Measurements from ENCODE around the gene CACNA2D3. TPM values are rescaled to one million over a fixed set of nuclear protein-coding genes. Genes with fewer than 3 reads are reported as not detected.

CACNA2D3 gene
- total RNA-seq, 1 donor from 2014 or later: 0.29 TPM

DNA sequence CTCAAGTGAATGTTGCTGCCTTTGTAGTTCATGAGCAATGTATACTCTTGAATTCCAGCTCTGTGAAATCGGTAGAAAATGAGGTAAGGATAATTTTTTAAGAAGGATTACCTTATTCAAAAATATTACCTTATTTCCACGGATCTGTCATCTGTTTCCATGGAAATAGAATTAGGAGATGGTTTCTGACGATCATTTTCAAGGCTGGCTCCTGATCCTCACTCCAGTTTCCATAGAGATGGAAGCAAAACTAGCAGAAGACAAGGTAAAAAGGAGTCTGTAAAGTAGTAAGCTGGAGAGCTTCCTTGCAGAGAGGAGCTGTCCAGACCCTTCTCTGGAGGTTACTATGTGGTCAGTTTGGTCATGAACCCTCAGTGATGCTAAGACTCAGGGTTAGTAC is 55.5 kb downstream of the CACNA2D3 start:
- H3K27ac Mint-ChIP-seq: no peak overlapping the region
- no peak for DNase-seq (ENCODE audit: low spot score, unreplicated experiment)
- TF ChIP-seq, protein P1, sequence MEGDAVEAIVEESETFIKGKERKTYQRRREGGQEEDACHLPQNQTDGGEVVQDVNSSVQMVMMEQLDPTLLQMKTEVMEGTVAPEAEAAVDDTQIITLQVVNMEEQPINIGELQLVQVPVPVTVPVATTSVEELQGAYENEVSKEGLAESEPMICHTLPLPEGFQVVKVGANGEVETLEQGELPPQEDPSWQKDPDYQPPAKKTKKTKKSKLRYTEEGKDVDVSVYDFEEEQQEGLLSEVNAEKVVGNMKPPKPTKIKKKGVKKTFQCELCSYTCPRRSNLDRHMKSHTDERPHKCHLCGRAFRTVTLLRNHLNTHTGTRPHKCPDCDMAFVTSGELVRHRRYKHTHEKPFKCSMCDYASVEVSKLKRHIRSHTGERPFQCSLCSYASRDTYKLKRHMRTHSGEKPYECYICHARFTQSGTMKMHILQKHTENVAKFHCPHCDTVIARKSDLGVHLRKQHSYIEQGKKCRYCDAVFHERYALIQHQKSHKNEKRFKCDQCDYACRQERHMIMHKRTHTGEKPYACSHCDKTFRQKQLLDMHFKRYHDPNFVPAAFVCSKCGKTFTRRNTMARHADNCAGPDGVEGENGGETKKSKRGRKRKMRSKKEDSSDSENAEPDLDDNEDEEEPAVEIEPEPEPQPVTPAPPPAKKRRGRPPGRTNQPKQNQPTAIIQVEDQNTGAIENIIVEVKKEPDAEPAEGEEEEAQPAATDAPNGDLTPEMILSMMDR (IDR thresholded peaks at IDR 0.05; ENCODE audit: unreplicated experiment): no peak
- peaks cover 4% of the 10 kb centered on the region for H3K27me3 Mint-ChIP-seq
- H3K4me1 Mint-ChIP-seq (ENCODE audit: low read depth): peaks cover 16% of the 10 kb centered on the region
- no peaks in the 10 kb centered on the region for H3K9me3 Mint-ChIP-seq (ENCODE audit: low read depth)
- H3K36me3 Mint-ChIP-seq (ENCODE audit: insufficient read depth): no peaks in the 10 kb centered on the region
- H3K4me3 Mint-ChIP-seq (ENCODE audit: low read depth): no peak overlapping the region

DNA sequence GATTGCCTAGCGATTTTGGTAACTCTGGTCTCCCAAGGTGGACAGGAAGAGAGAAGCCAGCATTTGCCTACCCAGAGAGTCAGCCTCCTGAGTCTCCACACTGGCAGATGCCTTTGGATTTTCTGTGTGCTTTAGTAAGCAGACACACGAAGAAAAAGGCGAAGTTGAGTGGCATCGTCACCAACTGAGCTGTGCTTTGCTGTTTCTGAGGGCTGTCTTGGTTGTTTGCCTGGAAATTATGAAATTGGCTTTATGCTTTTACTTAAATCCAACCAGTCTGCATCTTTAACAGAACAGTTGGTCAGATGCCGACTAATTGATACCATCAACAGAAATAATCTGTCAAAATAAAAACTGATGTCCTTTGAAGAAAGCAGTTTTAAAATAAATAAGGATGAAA is 56.0 kb downstream of the CACNA2D3 start:
- no peak for DNase-seq (ENCODE audit: low spot score, unreplicated experiment)

DNA sequence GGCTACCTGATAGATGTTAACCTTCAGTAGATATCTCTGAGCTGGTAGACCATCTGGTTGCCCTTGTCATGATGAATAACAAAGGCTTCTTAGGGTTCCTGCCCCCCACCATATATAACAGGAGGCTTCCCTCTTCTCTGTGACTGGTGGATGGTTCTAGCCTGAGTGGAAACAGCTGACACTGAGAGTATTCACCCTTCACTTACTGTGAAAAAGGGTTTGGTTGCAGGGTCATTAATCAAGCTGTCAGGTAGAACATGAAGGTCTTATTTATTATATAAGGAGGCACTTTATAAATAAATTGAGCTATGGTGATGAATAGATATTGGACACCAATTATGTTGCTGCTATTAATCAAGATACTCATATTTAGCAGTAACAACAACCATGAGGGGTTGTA is 58.6 kb downstream of the CACNA2D3 start:
- Mint-ChIP-seq H3K36me3 (ENCODE audit: insufficient read depth) (no peaks in the 10 kb centered on the region), H3K4me1 (ENCODE audit: low read depth) (peaks cover 6% of the 10 kb centered on the region), H3K27ac (no peak overlapping the region), H3K9me3 (ENCODE audit: low read depth) (no peaks in the 10 kb centered on the region), H3K27me3 (peaks cover 5% of the 10 kb centered on the region), H3K4me3 (ENCODE audit: low read depth) (no peak overlapping the region)
- TF ChIP-seq, protein P1 (IDR thresholded peaks at IDR 0.05; ENCODE audit: unreplicated experiment): no peak
- DNase-seq (ENCODE audit: low spot score, unreplicated experiment): no peak

More for the DNA sequence above, 56.0 kb downstream of the CACNA2D3 start:
- no peaks in the 10 kb centered on the region for H3K36me3 Mint-ChIP-seq (ENCODE audit: insufficient read depth)
- no peaks in the 10 kb centered on the region for H3K9me3 Mint-ChIP-seq (ENCODE audit: low read depth)
- TF ChIP-seq, protein P1 (IDR thresholded peaks at IDR 0.05; ENCODE audit: unreplicated experiment): no peak
- H3K27ac Mint-ChIP-seq: no peak overlapping the region
- peaks cover 4% of the 10 kb centered on the region for H3K27me3 Mint-ChIP-seq
- H3K4me3 Mint-ChIP-seq (ENCODE audit: low read depth): no peak overlapping the region
- peaks cover 14% of the 10 kb centered on the region for H3K4me1 Mint-ChIP-seq (ENCODE audit: low read depth)

DNA sequence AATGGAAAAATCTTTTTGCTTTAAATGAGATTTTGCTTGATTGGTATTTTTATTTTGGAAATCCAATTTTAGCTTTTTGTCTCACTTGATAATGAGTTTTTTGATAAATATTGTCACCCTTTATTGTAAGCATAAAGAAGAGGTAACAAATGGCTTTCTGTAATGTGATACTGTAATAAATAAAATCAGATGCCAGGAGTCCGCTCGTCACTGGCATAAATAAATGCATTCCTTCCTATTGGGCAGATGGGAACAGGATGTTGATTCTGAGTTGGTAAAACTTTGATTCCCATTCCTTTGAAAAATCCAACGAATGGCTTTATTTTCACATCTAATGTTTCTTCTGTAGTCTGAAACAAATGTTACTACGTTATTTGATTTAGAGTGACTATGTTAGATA is 59.9 kb downstream of the CACNA2D3 start:
- H3K9me3 Mint-ChIP-seq (ENCODE audit: low read depth): no peaks in the 10 kb centered on the region
- no peak for DNase-seq (ENCODE audit: low spot score, unreplicated experiment)
- no peak overlapping the region for H3K4me3 Mint-ChIP-seq (ENCODE audit: low read depth)
- no peaks in the 10 kb centered on the region for H3K36me3 Mint-ChIP-seq (ENCODE audit: insufficient read depth)
- no peak overlapping the region for H3K27ac Mint-ChIP-seq
- TF ChIP-seq, protein P1 (IDR thresholded peaks at IDR 0.05; ENCODE audit: unreplicated experiment): no peak
- peaks cover 2% of the 10 kb centered on the region for H3K4me1 Mint-ChIP-seq (ENCODE audit: low read depth)
- H3K27me3 Mint-ChIP-seq: peaks cover 9% of the 10 kb centered on the region

DNA sequence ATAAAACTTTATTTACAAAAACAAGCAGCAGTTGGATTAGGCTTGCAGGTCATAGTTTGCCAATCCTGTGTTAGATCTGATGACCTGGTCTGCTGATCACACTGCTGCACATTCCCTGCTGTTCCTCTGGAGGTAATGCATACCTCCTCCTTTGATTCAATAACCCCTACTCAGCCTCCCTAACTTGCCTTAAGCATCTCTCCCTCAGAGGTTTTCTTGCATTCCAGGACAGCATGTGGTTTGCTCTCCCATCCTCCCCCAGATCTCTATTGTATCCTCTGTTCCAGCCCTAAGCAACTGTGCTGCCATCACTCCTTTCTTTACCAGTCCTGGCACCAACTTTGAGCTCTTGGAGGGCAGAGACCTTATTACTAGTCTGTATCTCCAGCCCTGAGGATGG is 63.4 kb downstream of the CACNA2D3 start:
- TF ChIP-seq, protein P1 (IDR thresholded peaks at IDR 0.05; ENCODE audit: unreplicated experiment): no peak
- no peak overlapping the region for H3K27ac Mint-ChIP-seq
- DNase-seq (ENCODE audit: low spot score, unreplicated experiment): no peak
- H3K4me3 Mint-ChIP-seq (ENCODE audit: low read depth): no peak overlapping the region
- no peaks in the 10 kb centered on the region for H3K36me3 Mint-ChIP-seq (ENCODE audit: insufficient read depth)
- H3K27me3 Mint-ChIP-seq: peaks cover 5% of the 10 kb centered on the region
- no peaks in the 10 kb centered on the region for H3K4me1 Mint-ChIP-seq (ENCODE audit: low read depth)
- H3K9me3 Mint-ChIP-seq (ENCODE audit: low read depth): no peaks in the 10 kb centered on the region
